ENCODE data around the gene SZT2.

SZT2 gene

GRCh38 chr1:43440358-43440757, 50.7 kb downstream of the SZT2 start:
- Histone ChIP-seq H3K9me3 (ENCODE audit: low read length) (no peaks in the 10 kb centered on the region), H3K4me3 (ENCODE audit: low read depth in 1 of 2, low read length in 2 of 2) (no peak overlapping the region), H3K9ac (ENCODE audit: low read length) (no peak overlapping the region), H3K36me3 (ENCODE audit: insufficient read depth, low read length) (peaks cover 65% of the 10 kb centered on the region), H3K27me3 (ENCODE audit: control insufficient read depth in 1 of 2, insufficient read depth in 2 of 2, low read length in 2 of 2) (no peaks in the 10 kb centered on the region), H3K27ac (ENCODE audit: low read depth, low read length) (no peak overlapping the region), H3K4me1 (ENCODE audit: insufficient read depth, low read length) (peaks cover 14% of the 10 kb centered on the region)

GRCh38 chr1:43441166-43441893, 51.6 kb downstream of the SZT2 start:
- H3K27ac ChIP-seq (ENCODE audit: low read depth, low read length): no peak overlapping the region
- H3K36me3 ChIP-seq (ENCODE audit: insufficient read depth, low read length): peaks cover 74% of the 10 kb centered on the region
- H3K4me1 ChIP-seq (ENCODE audit: insufficient read depth, low read length): peaks cover 5% of the 10 kb centered on the region
- H3K27me3 ChIP-seq (ENCODE audit: control insufficient read depth in 1 of 2, insufficient read depth in 2 of 2, low read length in 2 of 2): no peaks in the 10 kb centered on the region
- H3K9ac ChIP-seq (ENCODE audit: low read length): no peak overlapping the region
- no peak overlapping the region for H3K4me3 ChIP-seq (ENCODE audit: low read depth in 1 of 2, low read length in 2 of 2)
- no peaks in the 10 kb centered on the region for H3K9me3 ChIP-seq (ENCODE audit: low read length)

- no peak overlapping the region for H3K4me3 ChIP-seq (ENCODE audit: low read depth in 1 of 2, low read length in 2 of 2)
- no peaks in the 10 kb centered on the region for H3K27me3 ChIP-seq (ENCODE audit: control insufficient read depth in 1 of 2, insufficient read depth in 2 of 2, low read length in 2 of 2)
- H3K36me3 ChIP-seq (ENCODE audit: insufficient read depth, low read length): peaks cover 82% of the 10 kb centered on the region
- no peaks in the 10 kb centered on the region for H3K9me3 ChIP-seq (ENCODE audit: low read length)
- H3K27ac ChIP-seq (ENCODE audit: low read depth, low read length): no peak overlapping the region
- H3K9ac ChIP-seq (ENCODE audit: low read length): no peak overlapping the region
- no peaks in the 10 kb centered on the region for H3K4me1 ChIP-seq (ENCODE audit: insufficient read depth, low read length)
Measured at GRCh38 chr1:43441894-43442637, 52.4 kb downstream of the SZT2 start.

GRCh38 chr1:43442756-43443155, 53.1 kb downstream of the SZT2 start:
- H3K27me3 ChIP-seq (ENCODE audit: control insufficient read depth in 1 of 2, insufficient read depth in 2 of 2, low read length in 2 of 2): no peaks in the 10 kb centered on the region
- H3K4me1 ChIP-seq (ENCODE audit: insufficient read depth, low read length): no peaks in the 10 kb centered on the region
- H3K36me3 ChIP-seq (ENCODE audit: insufficient read depth, low read length): peaks cover 89% of the 10 kb centered on the region
- no peak overlapping the region for H3K27ac ChIP-seq (ENCODE audit: low read depth, low read length)
- H3K4me3 ChIP-seq (ENCODE audit: low read depth in 1 of 2, low read length in 2 of 2): no peak overlapping the region
- H3K9me3 ChIP-seq (ENCODE audit: low read length): no peaks in the 10 kb centered on the region
- H3K9ac ChIP-seq (ENCODE audit: low read length): no peak overlapping the region

DNA sequence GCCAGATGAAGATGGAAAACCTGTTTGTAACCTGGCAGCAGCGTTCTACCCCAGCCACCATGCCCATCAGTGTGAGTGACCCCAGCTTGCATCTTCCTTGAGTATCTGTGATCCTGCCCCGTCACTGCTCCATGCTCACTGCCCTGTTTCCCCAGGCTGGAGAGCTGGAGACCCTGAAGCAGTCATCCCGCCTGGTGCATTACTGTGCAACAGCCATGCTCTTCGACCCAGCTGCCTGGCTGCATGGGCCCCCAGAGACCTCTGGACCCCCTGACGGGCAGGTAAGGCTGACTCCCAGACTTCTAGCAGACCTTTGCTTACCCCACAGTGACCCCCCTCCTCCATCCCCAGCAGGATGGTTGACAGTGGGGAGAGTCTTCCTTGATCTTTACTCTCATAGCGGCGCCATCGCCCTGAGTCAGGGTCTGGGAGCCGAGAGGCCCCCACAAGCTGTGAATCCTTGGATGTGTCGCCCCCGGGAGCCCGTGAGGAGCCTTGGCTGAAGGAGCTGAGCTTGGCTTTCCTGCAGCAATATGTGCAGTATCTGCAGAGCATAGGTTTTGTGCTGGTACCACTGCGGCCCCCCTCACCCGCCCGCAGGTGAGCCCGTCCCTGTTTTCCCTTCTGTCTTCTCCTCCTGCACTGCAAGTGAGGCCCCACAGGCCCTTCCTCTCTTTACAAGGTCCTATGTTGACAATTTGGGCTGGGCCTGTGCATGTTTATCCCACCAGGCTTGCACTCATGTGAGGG, 53.7 kb downstream of the SZT2 start:
- H3K27me3 ChIP-seq (ENCODE audit: control insufficient read depth in 1 of 2, insufficient read depth in 2 of 2, low read length in 2 of 2): no peaks in the 10 kb centered on the region
- H3K4me3 ChIP-seq (ENCODE audit: low read depth in 1 of 2, low read length in 2 of 2): no peak overlapping the region
- H3K27ac ChIP-seq (ENCODE audit: low read depth, low read length): no peak overlapping the region
- no peak overlapping the region for H3K9ac ChIP-seq (ENCODE audit: low read length)
- H3K4me1 ChIP-seq (ENCODE audit: insufficient read depth, low read length): no peaks in the 10 kb centered on the region
- peaks cover 94% of the 10 kb centered on the region for H3K36me3 ChIP-seq (ENCODE audit: insufficient read depth, low read length)
- H3K9me3 ChIP-seq (ENCODE audit: low read length): no peaks in the 10 kb centered on the region

GRCh38 chr1:43444151-43444828, 54.6 kb downstream of the SZT2 start:
- H3K9ac ChIP-seq (ENCODE audit: low read length): no peak overlapping the region
- H3K27me3 ChIP-seq (ENCODE audit: control insufficient read depth in 1 of 2, insufficient read depth in 2 of 2, low read length in 2 of 2): no peaks in the 10 kb centered on the region
- peaks cover 92% of the 10 kb centered on the region for H3K36me3 ChIP-seq (ENCODE audit: insufficient read depth, low read length)

GRCh38 chr1:43444836-43445235, 55.1 kb downstream of the SZT2 start:
- Histone ChIP-seq H3K27me3 (ENCODE audit: control insufficient read depth in 1 of 2, insufficient read depth in 2 of 2, low read length in 2 of 2) (no peaks in the 10 kb centered on the region), H3K4me1 (ENCODE audit: insufficient read depth, low read length) (no peaks in the 10 kb centered on the region), H3K36me3 (ENCODE audit: insufficient read depth, low read length) (peaks cover 92% of the 10 kb centered on the region), H3K9me3 (ENCODE audit: low read length) (no peaks in the 10 kb centered on the region), H3K4me3 (ENCODE audit: low read depth in 1 of 2, low read length in 2 of 2) (no peak overlapping the region), H3K27ac (ENCODE audit: low read depth, low read length) (no peak overlapping the region), H3K9ac (ENCODE audit: low read length) (no peak overlapping the region)

More at GRCh38 chr1:43444151-43444828, 54.6 kb downstream of the SZT2 start:
- H3K27ac ChIP-seq (ENCODE audit: low read depth, low read length): no peak overlapping the region
- no peaks in the 10 kb centered on the region for H3K9me3 ChIP-seq (ENCODE audit: low read length)
- H3K4me3 ChIP-seq (ENCODE audit: low read depth in 1 of 2, low read length in 2 of 2): no peak overlapping the region
- H3K4me1 ChIP-seq (ENCODE audit: insufficient read depth, low read length): no peaks in the 10 kb centered on the region

DNA sequence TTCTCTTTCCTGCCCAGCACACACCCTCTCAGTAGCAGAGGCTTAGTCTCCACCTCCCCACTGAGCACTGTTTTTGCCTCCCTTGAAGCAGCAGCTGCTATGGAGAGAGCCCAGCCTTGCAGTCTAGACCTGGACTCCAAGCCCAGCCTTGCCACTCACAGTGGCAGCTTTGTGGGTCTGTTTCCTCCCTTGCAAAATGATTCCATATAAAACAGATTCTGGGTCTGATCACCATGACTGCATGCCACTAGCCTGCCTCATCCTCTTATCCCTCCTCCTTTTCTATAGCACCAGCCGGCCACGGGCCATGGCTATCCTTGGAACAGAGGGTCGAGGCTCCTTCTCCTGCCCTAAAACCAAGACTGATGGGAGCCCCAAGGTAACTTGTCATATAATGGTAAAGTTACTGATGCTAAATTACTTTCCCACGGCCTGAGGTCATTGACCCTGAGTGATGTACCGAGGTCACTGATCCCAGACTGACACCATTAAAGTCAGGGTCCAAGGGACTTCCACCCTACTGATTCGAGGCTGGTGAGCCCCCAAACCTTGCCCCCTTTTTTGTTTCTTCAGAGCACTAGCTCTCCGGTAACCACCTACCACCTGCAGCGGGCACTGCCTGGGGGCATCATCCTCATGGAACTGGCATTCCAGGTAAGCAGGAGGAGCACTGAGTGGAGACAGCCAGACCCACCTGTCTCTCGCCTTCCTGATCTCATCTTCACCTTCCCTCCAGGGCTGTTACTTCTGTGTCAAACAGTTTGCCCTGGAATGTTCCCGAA, 56.1 kb downstream of the SZT2 start:
- Histone ChIP-seq H3K9ac (ENCODE audit: low read length) (no peak overlapping the region), H3K27me3 (ENCODE audit: control insufficient read depth in 1 of 2, insufficient read depth in 2 of 2, low read length in 2 of 2) (no peaks in the 10 kb centered on the region), H3K4me1 (ENCODE audit: insufficient read depth, low read length) (no peaks in the 10 kb centered on the region), H3K27ac (ENCODE audit: low read depth, low read length) (no peak overlapping the region), H3K9me3 (ENCODE audit: low read length) (no peaks in the 10 kb centered on the region), H3K36me3 (ENCODE audit: insufficient read depth, low read length) (peaks cover 92% of the 10 kb centered on the region), H3K4me3 (ENCODE audit: low read depth in 1 of 2, low read length in 2 of 2) (no peak overlapping the region)

GRCh38 chr1:43446388-43446740, 56.7 kb downstream of the SZT2 start:
- Histone ChIP-seq H3K9me3 (ENCODE audit: low read length) (no peaks in the 10 kb centered on the region), H3K9ac (ENCODE audit: low read length) (no peak overlapping the region), H3K4me1 (ENCODE audit: insufficient read depth, low read length) (no peaks in the 10 kb centered on the region), H3K27ac (ENCODE audit: low read depth, low read length) (no peak overlapping the region), H3K4me3 (ENCODE audit: low read depth in 1 of 2, low read length in 2 of 2) (no peak overlapping the region), H3K36me3 (ENCODE audit: insufficient read depth, low read length) (peaks cover 92% of the 10 kb centered on the region), H3K27me3 (ENCODE audit: control insufficient read depth in 1 of 2, insufficient read depth in 2 of 2, low read length in 2 of 2) (no peaks in the 10 kb centered on the region)

GRCh38 chr1:43446881-43447835, 57.5 kb downstream of the SZT2 start:
- peaks cover 92% of the 10 kb centered on the region for H3K36me3 ChIP-seq (ENCODE audit: insufficient read depth, low read length)
- H3K27ac ChIP-seq (ENCODE audit: low read depth, low read length): no peak overlapping the region
- no peaks in the 10 kb centered on the region for H3K9me3 ChIP-seq (ENCODE audit: low read length)
- H3K9ac ChIP-seq (ENCODE audit: low read length): no peak overlapping the region
- peaks cover 3% of the 10 kb centered on the region for H3K4me1 ChIP-seq (ENCODE audit: insufficient read depth, low read length)
- no peaks in the 10 kb centered on the region for H3K27me3 ChIP-seq (ENCODE audit: control insufficient read depth in 1 of 2, insufficient read depth in 2 of 2, low read length in 2 of 2)
- no peak overlapping the region for H3K4me3 ChIP-seq (ENCODE audit: low read depth in 1 of 2, low read length in 2 of 2)

All from muscle layer of colon (tissue), 2 donors.